HEK293T (cell line): ENCODE data around the gene ANKRD12.

Source experiments
- CTCF ChIA-PET: fragments of 350-600 bp; formaldehyde crosslinking; extraction: SDS; loops from one replicate; lab custom pipeline; 2021; ENCODE audit warnings: antibody characterized with exemption, inconsistent platforms; lab: Yijun Ruan, JAX
- POLR2A ChIA-PET: fragments of 350-600 bp; formaldehyde crosslinking; extraction: SDS; loops from one replicate; lab custom pipeline; 2020; ENCODE audit warnings: antibody characterized with exemption, inconsistent platforms; lab: Yijun Ruan, JAX
- DNase-seq: peaks from one replicate; pipeline ENCODE4 v3.0.0; 2012; ENCODE audit warnings: mixed read lengths; ENCODE audit errors: extremely low spot score
- ARNT ChIP-seq: fragments of 450-650 bp; IDR thresholded peaks from 2 replicates; pipeline ENCODE4 v1.6.1; 2017; ENCODE audit warnings: mild to moderate bottlenecking
- BHLHE40 ChIP-seq: fragments of 450-650 bp; IDR thresholded peaks from 2 replicates; pipeline ENCODE4 v1.6.1; 2016; ENCODE audit warnings: mild to moderate bottlenecking, moderate library complexity, borderline replicate concordance
- CTBP1 ChIP-seq: fragments of 450-650 bp; IDR thresholded peaks from 2 replicates; pipeline ENCODE4 v1.6.1; 2016; ENCODE audit warnings: borderline replicate concordance
- ELF4 ChIP-seq: fragments of 450-650 bp; IDR thresholded peaks from 2 replicates; pipeline ENCODE4 v1.6.1; 2017; ENCODE audit warnings: antibody characterized with exemption
- FOXA1 ChIP-seq: fragments of 450-650 bp; IDR thresholded peaks from 2 replicates; pipeline ENCODE4 v1.6.1; 2016; ENCODE audit warnings: mild to moderate bottlenecking
- FOXK2 ChIP-seq: fragments of 450-650 bp; IDR thresholded peaks from 2 replicates; pipeline ENCODE4 v1.6.1; 2016; ENCODE audit warnings: mild to moderate bottlenecking
- FOXM1 ChIP-seq: fragments of 450-650 bp; IDR thresholded peaks from 2 replicates; pipeline ENCODE4 v1.6.1; 2017; ENCODE audit warnings: mild to moderate bottlenecking, borderline replicate concordance
- HDGF ChIP-seq: fragments of 450-650 bp; IDR thresholded peaks from 2 replicates; pipeline ENCODE4 v1.6.1; 2017; ENCODE audit warnings: antibody characterized with exemption, borderline replicate concordance
- L3MBTL2 ChIP-seq: fragments of 450-650 bp; conservative IDR thresholded peaks from 2 replicates; pipeline ENCODE4 v1.6.1; 2016; ENCODE audit warnings: mild to moderate bottlenecking
- LEF1 ChIP-seq: fragments of 450-650 bp; IDR thresholded peaks from 2 replicates; pipeline ENCODE4 v1.6.1; 2017; ENCODE audit warnings: mild to moderate bottlenecking, borderline replicate concordance
- NFRKB ChIP-seq: fragments of 450-650 bp; IDR thresholded peaks from 2 replicates; pipeline ENCODE4 v1.6.1; 2016; ENCODE audit warnings: mild to moderate bottlenecking, moderate library complexity
- SP1 ChIP-seq: fragments of 450-650 bp; IDR thresholded peaks from 2 replicates; pipeline ENCODE4 v1.6.1; 2017
- SUZ12 ChIP-seq: fragments of 450-650 bp; IDR thresholded peaks from 2 replicates; pipeline ENCODE4 v1.6.1; 2016; ENCODE audit warnings: mild to moderate bottlenecking
- TARDBP ChIP-seq: fragments of 450-650 bp; IDR thresholded peaks from 2 replicates; pipeline ENCODE4 v1.6.1; 2016
- ZNF384 ChIP-seq: fragments of 450-650 bp; IDR thresholded peaks from 2 replicates; pipeline ENCODE4 v1.6.1; 2016
- TF ChIP-seq, protein P1 (sequence below): fragments of 450-650 bp; IDR thresholded peaks from 2 replicates; pipeline ENCODE4 v1.6.1; 2016

The ANKRD12 gene

DNA sequence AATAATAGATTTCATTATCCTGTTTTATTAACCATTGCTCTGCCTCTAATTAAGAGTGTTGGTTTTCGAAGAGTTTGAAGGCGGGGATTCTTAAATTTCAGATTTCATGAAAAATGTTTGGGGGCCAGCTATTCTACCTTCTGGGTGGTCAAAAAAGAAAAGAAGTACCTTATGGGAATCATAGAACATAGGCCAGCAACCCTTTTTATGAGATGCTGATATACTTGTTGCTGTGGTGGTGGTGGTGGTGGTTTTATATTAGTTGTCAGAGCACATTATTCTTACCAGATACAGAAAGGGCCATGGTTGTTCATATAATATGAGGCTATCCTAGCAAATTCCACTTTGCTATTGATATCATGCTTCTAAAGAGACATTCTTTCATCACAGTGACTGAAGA, 4.4 kb downstream of the ANKRD12 start:
- ChIA-PET POLR2A (no interaction called here), CTCF (no interaction called here)

DNA sequence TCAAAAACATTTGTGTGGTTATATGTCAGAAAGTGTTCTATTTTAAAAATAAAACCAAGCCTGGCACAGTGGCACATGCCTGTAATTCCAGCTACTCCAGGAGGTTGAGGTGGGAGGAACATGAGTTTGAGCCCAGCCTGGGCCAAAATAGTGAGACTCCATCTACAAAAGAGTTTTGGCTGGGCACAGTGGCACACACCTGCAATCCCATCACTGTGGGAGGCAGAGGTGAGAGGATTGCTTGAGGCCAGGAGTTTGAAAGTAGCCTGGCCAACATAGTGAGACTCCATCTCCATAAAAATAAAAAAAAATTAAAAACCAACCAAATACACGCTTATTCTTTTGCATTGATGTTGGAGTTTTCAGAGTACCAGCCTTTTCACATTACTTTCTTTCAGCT, 9.6 kb downstream of the ANKRD12 start:
- ChIA-PET CTCF (no interaction called here), POLR2A (no interaction called here)
- TF ChIP-seq L3MBTL2 (no peak), FOXK2 (no peak), ARNT (no peak), SUZ12 (no peak), FOXA1 (no peak), TARDBP (no peak)
- no peak for DNase-seq

More for the DNA sequence above, 4.4 kb downstream of the ANKRD12 start:
- TF ChIP-seq HDGF (no peak), ARNT (no peak), ZNF384 (no peak), SUZ12 (no peak), LEF1 (no peak), FOXM1 (no peak), NFRKB (no peak), ELF4 (no peak), TARDBP (no peak), SP1 (no peak), CTBP1 (no peak), L3MBTL2 (no peak), FOXA1 (no peak), FOXK2 (no peak), BHLHE40 (no peak)
- TF ChIP-seq, protein P1, sequence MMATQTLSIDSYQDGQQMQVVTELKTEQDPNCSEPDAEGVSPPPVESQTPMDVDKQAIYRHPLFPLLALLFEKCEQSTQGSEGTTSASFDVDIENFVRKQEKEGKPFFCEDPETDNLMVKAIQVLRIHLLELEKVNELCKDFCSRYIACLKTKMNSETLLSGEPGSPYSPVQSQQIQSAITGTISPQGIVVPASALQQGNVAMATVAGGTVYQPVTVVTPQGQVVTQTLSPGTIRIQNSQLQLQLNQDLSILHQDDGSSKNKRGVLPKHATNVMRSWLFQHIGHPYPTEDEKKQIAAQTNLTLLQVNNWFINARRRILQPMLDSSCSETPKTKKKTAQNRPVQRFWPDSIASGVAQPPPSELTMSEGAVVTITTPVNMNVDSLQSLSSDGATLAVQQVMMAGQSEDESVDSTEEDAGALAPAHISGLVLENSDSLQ, result no peak
- DNase-seq, result no peak

DNA sequence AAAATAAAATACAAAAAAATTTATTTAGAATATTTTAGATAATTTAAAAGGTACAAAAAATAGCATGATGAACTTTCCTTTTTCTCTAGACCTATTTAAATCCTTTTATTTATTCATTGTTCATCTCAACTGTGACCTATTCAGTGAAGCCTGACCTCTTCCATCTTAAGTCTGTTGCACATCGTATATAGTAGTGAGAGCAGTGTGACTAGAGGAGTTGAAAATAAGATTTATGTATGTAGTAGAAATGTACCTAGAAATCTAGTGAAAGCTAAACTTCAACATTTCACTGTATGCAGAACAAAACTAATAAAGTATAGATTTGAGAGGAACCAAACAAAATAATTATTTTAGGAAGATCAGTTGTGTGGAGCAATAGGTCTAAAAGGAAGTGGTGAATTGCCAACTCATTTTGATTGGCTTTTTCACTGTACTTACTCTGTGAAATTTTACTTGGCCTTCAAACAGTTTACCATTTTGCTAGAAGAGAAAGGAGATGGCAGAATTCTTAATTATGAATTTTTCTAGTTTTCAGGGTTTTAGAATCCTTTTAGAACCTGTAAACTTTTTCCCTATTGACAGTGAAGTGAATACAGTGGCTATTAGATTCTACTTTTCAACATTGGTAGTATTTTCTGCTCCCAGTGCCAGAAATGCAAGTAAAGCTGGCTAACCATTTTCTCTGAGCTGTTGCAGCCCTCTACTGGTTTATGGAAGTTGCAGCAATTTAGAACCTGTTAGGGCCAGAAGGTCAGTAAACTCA, 11.0 kb downstream of the ANKRD12 start:
- DNase-seq, result peak; percentile 26
- CTCF ChIA-PET, result no interaction called here
- POLR2A ChIA-PET, result interaction anchor here (0.8 kb wide), 1 partner anchor 18 kb away, joined by 3 read pairs; no protein-coding TSS in a partner anchor
- TF ChIP-seq HDGF (no peak), TARDBP (no peak), ARNT (no peak), CTBP1 (no peak), BHLHE40 (no peak), ELF4 (no peak), L3MBTL2 (no peak), SP1 (no peak), SUZ12 (no peak), LEF1 (no peak), FOXA1 (no peak), ZNF384 (no peak), FOXM1 (no peak), FOXK2 (no peak), NFRKB (no peak)
- TF ChIP-seq, protein P1, result no peak

DNA sequence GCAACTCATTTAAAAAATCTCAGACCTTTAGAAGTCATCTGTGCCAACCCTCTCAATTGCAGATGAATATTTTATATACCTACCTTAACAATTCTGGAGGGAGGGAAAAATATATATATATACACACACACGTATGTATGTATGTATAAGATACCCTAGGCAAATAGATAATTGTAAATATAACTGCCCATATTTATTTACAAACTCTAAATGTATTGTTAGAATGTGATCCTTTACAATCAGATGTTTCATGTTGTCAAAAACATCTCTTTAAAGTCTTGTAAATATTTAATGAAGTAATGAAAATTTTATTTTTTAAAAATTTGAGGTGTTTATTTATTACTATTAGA, 11.6 kb downstream of the ANKRD12 start:
- TF ChIP-seq FOXA1 (no peak), FOXK2 (no peak), L3MBTL2 (no peak), TARDBP (no peak), NFRKB (no peak), BHLHE40 (no peak), LEF1 (no peak), SUZ12 (no peak), FOXM1 (no peak), ARNT (no peak)
- CTCF ChIA-PET, result no interaction called here
- POLR2A ChIA-PET, result no interaction called here

DNA sequence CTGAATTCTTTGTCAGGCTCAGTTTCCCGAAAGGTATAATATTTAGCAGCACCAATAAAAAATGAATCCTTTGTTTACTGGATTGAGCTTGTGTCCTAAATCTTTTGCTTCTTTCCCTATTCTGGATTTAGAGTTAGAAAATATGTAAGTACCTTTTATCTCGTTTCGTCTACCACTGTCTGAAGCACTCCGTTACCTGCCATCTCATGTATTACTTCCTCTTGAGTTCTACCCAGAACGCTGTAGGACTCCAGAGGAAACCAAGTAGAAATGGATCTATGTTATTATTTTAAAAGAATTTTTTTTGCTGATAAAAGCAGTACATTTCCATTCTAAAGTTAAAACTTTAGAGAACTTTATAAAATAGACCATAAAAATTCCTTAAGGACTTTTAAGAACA, 13.5 kb downstream of the ANKRD12 start:
- CTCF ChIA-PET, result interaction anchor here (1.1 kb wide), 1 partner anchor 76 kb away, joined by 3 read pairs; no protein-coding TSS in a partner anchor

More for the DNA sequence above, 11.6 kb downstream of the ANKRD12 start:
- no peak for DNase-seq

More for the DNA sequence above, 13.5 kb downstream of the ANKRD12 start:
- TF ChIP-seq BHLHE40 (no peak), FOXM1 (no peak), ELF4 (no peak), HDGF (no peak), SP1 (no peak), NFRKB (no peak), SUZ12 (no peak), ZNF384 (no peak), ARNT (no peak), L3MBTL2 (no peak), FOXA1 (no peak), LEF1 (no peak), TARDBP (no peak), CTBP1 (no peak)
- TF ChIP-seq, protein P1, result no peak
- no peak for DNase-seq
- POLR2A ChIA-PET, result no interaction called here
